ENCODE data around the gene NHSL1.
"Not testable (repeated sequence)": the region's sequence is repeated elsewhere in the genome, so short reads cannot be mapped to it uniquely, and the experiment has no call there.

DNA sequence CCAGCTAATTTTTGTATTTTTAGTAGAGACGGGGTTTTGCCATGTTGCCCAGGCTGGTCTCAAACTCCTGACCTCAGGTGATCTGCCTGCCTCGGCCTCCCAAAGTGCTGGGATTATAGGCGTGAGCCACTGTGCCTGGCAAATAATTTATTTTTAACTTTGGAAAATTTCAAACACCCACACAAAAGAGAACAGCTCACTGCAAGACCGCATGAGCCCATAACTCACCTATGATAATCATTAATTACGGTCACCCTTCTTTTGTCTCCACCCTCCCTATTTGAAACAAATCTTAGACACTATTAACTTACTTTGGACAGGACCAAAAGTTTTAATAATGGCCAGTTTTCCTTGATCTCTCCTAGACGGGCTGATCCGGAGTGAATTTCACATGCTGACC lies 74.0 kb downstream of the NHSL1 start:
- TF ChIP-seq POLR2A, POLR2AphosphoS5 (IDR thresholded peaks at IDR 0.05): not testable (repeated sequence)

All from breast epithelium (tissue), 3 donors.